ENCODE results near the gene SH2D2A.

SH2D2A gene

GRCh38 chr1:156836041-156836654, 19.5 kb upstream of the SH2D2A start:
- DNase-seq: no peak
- intact Hi-C loops (cut with DNase I): no loop called here

- no peak for DNase-seq
- intact Hi-C loops (cut with DNase I): no loop called here
Observed at GRCh38 chr1:156834322-156834721, 17.7 kb upstream of the SH2D2A start.

- no peak for DNase-seq
- intact Hi-C loops (cut with DNase I): no loop called here
Observed at GRCh38 chr1:156833603-156834002, 17.0 kb upstream of the SH2D2A start.

GRCh38 chr1:156832434-156832833, 15.8 kb upstream of the SH2D2A start:
- DNase-seq: no peak
- intact Hi-C loops (cut with DNase I): no loop called here

GRCh38 chr1:156828400-156829124, 11.9 kb upstream of the SH2D2A start:
- DNase-seq: no peak

GRCh38 chr1:156826630-156827029, 10.0 kb upstream of the SH2D2A start:
- DNase-seq: no peak
- intact Hi-C loops (cut with DNase I): no loop called here

More at GRCh38 chr1:156828400-156829124, 11.9 kb upstream of the SH2D2A start:
- intact Hi-C loops (cut with DNase I): no loop called here

GRCh38 chr1:156823210-156823790, 6.7 kb upstream of the SH2D2A start:
- intact Hi-C loops (cut with DNase I): no loop called here
- no peak for DNase-seq

GRCh38 chr1:156822680-156823079, 6.0 kb upstream of the SH2D2A start:
- DNase-seq: no peak
- intact Hi-C loops (cut with DNase I): no loop called here

GRCh38 chr1:156821801-156822200, 5.2 kb upstream of the SH2D2A start:
- no peak for DNase-seq
- intact Hi-C loops (cut with DNase I): no loop called here

GRCh38 chr1:156815961-156816422, 656 bp downstream of the SH2D2A start:
- no peak for DNase-seq

GRCh38 chr1:156815307-156815826, 1.3 kb downstream of the SH2D2A start:
- no peak for DNase-seq
- intact Hi-C loops (cut with DNase I): no loop called here

More at GRCh38 chr1:156815961-156816422, 656 bp downstream of the SH2D2A start:
- intact Hi-C loops (cut with DNase I): no loop called here

- DNase-seq: no peak
- intact Hi-C loops (cut with DNase I): no loop called here
Observed at GRCh38 chr1:156814571-156815260, 1.9 kb downstream of the SH2D2A start.

GRCh38 chr1:156813750-156814570, 2.7 kb downstream of the SH2D2A start:
- DNase-seq: peak in 40 of 42 donors; percentile 20 to 77 (median 52)
- intact Hi-C loops (cut with DNase I): no loop called here

GRCh38 chr1:156813298-156813697, 3.4 kb downstream of the SH2D2A start:
- intact Hi-C loops (cut with DNase I): no loop called here
- no peak for DNase-seq

- DNase-seq: no peak
Observed at GRCh38 chr1:156812293-156812990, 4.2 kb downstream of the SH2D2A start.

GRCh38 chr1:156811168-156811567, 5.5 kb downstream of the SH2D2A start:
- no peak for DNase-seq
- intact Hi-C loops (cut with DNase I): no loop called here

More at GRCh38 chr1:156812293-156812990, 4.2 kb downstream of the SH2D2A start:
- intact Hi-C loops (cut with DNase I): no loop called here

GRCh38 chr1:156809711-156810366, 6.8 kb downstream of the SH2D2A start:
- no peak for DNase-seq
- intact Hi-C loops (cut with DNase I): no loop called here

GRCh38 chr1:156809281-156809680, 7.4 kb downstream of the SH2D2A start:
- intact Hi-C loops (cut with DNase I): no loop called here
- DNase-seq: no peak
